CD4-positive, alpha-beta T cell treated with Interleukin-15 for 1 hour (primary cell): ENCODE data around the gene PRKG2.

ENCODE experiments used
- DNase-seq: peaks from one replicate; pipeline ENCODE4 v3.0.0-alpha.2; 2020

Gene PRKG2

DNA sequence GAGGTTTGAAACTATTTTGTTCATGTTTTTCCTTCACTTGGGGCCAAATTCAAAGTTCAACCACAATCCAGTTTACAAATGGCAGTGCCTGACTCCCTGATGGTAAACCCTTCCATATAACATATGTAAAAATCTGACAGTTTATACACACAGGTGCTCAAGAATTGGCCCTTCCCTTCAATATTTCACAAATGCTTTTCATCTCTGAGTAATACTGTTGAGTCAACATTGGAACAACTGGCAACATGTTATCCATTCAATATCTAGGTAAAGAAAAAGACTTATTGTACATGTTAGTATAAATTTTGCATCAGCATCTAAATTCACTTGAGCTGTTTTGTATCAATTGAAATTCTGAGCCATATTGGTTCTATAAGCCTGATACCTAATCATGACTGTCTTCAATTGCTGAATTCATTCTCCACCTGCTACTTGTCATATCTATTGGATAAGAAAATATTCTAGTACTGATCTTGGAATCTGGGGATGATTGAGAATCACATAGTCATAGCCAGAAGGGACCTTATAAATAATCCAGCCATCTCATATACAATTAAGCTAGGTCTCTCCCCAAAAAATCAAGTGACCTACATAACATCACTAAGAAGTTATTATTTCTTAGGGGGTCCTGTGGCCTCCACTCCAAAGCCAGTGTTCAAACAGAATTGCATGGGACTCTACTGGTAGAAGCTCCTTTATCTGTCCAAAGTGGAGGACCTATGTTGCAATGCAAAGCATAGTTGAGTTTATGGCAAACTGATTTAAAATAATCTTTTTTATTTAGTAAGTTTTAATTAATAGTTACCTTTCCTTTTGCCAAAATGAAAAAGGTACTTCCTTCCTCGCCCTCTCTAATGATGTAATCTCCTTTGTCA lies 61.9 kb downstream of the PRKG2 start:
- no peak for DNase-seq

DNA sequence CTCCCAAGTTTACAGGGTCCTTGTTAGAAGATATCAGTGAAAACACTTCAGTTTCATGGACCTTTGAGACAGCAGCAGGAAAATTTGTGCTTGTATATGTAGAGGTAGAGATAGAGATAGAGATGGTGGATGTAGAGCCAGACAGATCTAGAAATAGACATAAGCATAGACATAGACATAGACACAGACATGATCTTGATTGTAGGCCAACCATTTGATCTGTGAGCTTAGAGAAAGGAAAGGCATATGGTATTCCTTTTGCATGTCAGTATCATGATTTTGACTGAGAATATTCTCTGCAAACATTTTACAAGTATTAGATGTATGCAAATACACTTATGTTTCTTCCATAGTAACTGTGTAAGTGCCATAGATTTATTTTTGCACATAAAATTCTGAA lies 65.0 kb downstream of the PRKG2 start:
- no peak for DNase-seq

DNA sequence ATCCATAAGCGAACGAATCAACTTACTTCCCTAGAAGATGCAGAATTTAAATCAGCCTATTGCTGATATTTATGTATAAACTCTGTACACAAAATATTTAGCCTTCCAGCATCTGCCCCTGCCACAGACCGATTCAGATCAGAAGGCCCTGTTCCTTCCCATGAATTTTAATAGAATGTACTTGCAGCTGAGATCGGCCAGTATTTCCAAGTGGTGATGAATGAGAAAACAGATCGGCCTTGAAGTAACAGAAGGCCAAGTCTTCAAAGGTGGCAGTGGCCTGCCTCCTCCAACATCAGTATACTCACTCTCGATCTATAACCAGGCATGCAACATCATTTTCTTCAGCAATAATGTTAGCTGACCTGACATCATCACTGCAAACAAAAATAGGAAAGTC lies 66.4 kb downstream of the PRKG2 start:
- DNase-seq: no peak

DNA sequence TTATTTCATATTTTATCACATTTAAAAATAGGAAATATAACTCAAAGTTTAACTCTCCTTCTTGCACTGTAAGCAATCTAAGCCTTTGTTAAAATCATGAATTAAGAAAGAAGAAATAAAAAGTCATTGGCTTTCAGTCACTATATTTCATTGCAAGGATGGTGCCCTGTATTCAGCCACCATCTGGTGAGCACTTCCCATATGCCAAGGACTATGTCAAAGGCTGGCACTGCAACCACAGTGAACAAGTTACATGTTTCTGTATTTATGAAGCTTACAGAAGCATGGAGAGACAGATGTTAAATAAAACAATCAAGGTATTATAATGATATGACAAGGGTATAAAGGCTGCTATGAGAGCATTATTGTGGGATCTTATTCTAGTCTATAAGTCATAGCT lies 68.6 kb downstream of the PRKG2 start:
- DNase-seq: no peak

DNA sequence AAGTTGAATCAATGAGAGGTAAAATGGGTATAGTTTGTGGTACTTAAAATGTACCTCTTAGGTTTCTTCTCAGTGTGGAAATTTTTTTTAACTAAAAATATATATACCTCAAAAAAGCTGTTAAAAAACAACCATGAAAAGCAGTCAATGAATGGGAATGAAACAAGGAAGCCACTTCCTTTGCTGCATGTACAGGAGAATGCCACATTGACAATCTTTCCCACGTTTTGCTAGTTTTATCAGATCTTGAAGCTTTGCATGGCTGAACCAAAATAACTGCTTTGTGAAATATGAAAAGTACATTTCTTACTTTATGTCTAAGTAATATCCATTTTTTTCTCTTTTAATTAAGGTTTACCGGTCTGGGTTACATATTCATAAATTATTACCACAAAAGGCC lies 71.8 kb downstream of the PRKG2 start:
- DNase-seq: no peak

DNA sequence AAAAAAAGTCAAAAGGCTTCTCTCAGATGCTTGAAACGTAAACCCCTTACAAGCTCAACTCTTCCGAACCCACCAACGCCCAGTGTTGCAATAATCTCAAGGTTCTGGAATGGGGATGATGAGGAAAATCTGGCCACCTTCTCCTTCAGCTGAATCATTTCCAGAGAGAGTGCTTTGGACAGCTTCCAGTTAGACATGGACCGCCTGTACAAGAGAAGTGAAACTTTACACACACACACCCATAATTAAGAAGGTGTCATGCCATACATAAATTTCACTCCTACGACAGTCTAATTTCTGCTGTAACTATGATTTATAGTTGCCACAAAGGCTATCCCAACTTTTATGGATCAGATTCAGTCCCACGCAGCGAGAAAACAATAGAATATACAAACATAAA lies 72.3 kb downstream of the PRKG2 start:
- DNase-seq: no peak

DNA sequence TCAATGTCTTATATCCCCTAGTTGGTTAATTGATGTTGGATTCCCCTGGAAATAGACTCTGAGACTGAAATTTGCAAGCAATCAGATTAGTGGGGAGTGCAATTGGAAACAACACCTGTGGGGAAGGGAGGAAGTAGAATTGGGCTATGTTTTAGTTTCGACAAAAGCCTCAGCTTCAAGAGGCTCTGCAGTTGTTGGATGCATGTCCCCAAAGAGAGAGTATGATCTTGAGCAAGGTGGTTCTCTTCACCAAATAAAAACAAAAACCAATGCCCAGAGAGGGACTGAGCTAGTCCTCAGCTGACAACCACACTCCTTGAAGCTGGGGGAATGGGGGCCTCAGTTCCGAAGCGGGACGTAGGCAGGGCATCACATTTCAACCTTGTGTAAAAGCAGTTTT lies 77.1 kb downstream of the PRKG2 start:
- DNase-seq: no peak

DNA sequence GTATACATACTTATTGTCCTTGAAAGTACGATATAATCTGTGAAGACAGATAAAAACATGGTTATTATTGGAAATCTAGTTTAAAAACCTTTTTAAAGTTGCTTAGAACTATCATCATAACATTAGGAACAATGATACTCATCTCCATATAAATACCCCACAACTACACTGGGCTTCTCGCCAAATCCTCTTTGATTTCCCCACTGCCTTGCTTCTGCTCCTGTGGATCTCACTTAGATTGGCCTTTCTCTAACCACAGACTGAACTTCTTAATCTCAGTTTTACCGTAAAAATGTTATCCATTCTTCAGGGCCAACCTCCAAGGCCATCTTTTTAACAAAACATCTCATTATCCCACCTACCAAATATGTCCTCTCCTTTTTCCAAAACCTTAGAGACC lies 77.6 kb downstream of the PRKG2 start:
- no peak for DNase-seq

DNA sequence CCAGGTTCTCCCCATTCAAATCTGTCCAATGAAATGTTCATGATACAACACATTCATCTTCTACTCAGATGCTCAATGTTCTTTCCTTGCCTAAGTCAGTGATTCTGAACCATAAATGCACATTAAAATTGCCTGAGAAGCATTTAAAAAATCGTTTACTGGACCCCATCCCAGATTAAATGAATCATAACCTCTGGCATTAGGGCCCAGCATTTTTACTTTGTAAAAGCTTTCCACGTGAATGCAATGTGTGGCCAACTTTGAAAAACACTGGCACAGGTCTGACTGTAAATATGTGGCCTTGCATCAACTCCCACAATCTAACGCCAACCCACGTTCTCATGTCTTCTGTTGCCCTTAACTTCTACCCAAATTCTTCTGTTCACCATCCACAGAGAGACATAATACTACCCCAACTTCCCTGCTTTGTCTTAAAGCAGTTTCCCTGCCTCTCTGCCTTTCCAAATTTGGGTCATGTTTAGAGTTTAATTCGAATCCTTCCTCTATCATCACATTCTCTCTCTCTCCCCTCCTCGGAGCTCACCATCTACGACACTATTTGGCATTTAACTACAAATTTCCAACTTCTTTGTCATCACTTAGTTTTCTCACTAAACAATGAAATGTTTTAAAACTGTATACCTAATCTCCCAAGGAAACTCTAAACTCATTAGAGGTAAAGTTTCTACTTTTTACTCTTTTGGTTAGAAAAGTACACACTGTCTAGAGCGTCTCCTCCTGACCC lies 78.7 kb downstream of the PRKG2 start:
- no peak for DNase-seq

DNA sequence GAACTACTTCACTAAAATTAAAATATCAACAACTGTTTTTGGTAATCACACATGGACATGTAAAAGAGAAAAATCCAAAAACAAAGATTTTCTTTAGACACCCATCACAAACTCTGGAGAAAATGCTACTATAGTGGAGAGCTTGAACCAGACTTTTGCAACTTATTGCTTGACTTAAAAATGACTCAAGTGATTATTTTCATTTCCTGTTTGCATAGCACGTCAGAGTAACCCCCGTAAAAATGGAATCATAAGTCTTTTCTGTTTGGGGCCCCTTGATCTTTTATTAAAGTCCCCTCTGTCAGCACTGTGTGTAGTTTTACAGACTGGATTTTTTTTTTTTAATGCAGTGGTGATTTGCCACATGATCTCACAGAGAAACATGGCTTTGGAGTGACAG lies 79.5 kb downstream of the PRKG2 start:
- DNase-seq: no peak

DNA sequence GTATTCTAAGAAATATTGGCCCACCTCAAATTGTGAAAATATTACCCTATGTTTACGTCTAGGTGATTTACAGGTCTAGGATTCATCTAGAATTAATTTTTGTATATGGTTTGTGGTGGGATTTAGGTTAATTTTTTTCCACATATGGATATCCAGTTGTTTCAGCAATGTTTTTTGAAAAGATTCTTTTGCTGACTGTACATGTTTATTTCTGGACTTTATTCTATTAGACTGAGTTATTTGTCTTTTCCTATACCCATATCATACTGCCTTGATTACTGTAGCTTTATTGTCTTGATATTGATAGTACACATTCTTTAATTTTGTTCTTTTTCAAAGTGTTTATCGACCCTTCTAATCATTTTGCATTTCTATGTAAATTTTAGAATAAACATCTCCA lies 83.5 kb downstream of the PRKG2 start:
- DNase-seq: no peak

DNA sequence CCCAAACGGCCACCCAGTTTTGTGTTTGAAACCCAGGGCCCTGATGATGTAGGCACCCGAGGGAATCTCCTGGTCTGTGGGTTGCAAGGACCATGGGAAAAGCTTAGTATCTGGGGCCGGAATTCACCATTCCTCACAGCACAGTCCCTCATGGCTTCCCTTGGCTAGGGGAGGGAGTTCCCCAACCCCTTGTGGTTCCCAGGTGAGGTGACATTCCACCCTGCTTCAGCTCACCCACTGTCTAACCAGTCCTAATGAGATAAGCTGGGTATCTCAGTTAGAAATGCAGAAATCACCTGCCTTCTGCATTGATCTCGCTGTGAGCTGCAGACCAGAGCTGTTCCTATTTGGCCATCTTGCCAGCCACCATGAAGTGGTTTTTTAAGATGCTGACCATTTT lies 84.0 kb downstream of the PRKG2 start:
- no peak for DNase-seq

DNA sequence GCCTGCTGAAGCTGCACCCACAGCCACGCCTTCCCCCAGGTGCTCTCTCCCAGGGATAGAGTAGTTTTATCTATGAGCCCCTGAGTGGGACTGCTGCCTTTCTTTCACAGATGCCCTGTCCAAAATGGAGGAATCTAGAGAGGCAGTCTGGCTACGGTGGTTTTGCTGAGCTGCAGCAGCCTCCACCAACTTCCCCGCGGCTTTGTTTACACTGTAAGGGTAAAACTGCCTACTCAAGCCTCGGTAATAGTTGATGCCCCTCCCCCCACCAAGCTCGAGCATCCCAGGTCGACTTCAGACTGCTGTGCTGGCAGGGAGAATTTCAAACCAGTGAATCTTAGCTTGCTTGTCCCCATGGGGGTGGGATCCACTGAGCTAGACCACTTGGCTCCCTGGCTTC lies 84.5 kb downstream of the PRKG2 start:
- no peak for DNase-seq

DNA sequence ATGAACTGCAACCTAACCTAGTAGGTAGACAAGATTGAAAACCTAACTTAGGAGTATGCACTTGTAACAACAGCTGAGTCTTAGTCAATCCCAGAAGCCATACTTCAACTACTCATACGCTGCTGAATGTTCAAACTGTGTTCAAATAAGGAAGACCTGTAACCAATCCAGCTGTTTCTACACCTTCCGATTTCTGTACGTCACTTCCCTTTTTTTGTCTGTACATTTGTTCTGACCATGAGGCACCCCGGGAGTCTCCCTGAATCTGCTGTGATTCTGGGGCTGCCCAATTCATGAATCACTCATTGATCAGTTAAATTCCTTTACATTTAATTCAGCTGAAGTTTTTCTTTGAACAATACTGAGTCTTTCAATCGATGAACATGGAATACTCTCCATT lies 95.0 kb downstream of the PRKG2 start:
- DNase-seq: no peak

DNA sequence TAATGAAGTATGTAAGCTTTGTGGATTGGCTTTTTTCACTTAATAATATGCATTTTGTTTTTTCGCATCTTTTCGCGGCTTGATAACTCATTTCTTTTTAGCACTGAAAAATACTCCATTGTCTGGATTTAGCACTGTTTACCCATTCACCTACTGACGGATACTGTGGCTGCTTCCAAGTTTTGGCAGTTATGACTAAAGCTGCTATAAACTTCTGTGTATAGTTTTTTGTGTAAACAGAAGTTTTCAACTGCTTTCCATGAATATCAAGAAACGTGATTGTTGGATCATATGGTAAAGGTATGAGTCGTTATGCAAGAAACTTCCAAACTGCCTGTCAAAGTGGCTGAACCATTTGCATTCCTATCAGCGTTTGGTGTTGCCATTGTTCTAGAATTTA lies 96.9 kb downstream of the PRKG2 start:
- DNase-seq: no peak

DNA sequence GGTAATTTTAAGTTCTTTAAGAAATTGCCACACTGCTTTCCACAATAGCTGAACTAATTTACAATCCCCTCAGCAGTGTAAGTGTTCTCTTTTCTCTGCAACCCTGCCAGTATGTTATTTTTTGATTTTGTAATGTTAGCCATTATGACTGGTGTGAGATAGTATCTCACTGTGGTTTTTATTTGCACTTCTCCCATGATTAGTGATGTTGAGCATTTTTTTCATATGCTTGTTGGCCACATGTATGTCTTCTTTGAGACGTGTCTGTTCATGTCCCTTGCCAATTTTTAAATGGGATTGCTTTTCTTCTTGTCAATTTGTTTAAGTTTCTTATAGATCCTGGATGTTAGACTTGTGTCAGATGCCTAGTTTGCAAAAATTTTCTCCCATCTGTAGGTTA lies 98.5 kb downstream of the PRKG2 start:
- no peak for DNase-seq

DNA sequence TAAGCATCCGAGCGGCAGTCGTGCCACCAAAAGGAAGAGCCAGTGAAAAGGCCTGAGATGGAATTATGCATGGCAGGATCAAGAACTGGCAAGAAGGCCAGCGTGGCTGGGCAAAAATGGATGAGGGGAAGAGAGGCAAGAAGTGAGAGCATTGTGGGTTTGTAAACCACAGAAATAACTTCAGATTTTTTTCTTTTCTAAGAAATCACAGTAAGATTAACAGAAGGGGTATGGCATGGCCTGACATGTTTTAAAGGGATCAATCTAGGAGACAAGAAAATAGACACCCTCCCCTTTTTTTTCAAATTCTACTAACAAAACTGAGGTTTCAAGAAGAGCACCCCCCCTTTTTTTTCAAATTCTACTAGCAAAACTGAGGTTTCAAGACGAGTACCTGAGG lies 102.0 kb downstream of the PRKG2 start:
- DNase-seq: no peak

DNA sequence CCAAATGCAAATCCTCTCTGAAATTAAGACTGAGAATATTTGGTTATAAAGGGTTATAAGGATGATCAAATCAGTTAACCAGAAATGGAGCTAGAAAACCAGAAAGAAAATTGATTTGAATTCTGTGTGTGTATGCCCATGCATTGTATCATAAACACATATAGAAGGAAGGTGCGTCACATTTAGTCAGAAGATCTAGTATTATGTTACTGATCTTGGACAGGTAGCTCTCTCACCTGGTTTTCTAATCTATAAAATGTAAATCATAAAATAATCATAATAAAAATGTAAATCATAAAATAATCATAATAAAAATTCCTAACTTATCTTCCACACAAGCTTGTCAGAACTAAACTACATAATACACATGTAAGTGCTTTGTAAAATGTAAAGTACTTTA lies 105.7 kb downstream of the PRKG2 start:
- no peak for DNase-seq

DNA sequence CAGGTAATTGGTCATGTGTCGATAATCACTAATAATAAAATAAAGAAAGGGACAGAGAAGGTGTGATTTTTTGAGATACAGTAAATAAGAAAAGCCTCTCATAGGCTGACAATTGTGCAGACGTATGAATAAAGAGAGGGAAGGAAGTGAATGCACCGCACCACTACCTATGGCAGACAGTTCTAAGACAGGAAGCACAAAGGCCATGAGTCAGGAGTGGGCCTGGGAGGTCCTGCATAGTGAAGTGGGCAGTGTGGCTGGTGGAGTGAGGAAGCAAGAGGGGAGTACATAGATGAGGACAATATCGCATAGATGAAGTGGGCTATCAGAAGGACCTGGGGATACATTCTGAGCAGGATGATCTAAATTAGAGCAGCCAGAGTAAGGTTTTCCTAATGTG lies 108.9 kb downstream of the PRKG2 start:
- no peak for DNase-seq

DNA sequence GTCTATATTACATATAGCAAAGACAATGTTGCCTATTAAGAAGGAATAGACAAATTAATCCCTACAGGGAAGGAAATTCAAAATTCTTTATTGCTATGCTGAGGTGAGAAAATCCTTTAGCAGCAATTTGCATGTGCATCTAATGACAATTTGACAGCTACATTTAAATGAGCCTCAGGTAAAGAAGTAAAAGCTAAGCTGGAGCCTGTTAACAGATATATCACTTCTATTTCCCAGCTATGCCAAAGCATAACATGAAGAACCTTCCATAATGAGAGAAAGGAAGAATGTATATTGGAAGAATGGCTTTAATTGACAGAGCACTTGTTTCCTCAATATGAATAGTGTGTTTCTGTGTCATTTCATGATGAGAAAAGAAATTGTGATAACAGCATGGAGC lies 112.9 kb downstream of the PRKG2 start:
- DNase-seq: no peak

DNA sequence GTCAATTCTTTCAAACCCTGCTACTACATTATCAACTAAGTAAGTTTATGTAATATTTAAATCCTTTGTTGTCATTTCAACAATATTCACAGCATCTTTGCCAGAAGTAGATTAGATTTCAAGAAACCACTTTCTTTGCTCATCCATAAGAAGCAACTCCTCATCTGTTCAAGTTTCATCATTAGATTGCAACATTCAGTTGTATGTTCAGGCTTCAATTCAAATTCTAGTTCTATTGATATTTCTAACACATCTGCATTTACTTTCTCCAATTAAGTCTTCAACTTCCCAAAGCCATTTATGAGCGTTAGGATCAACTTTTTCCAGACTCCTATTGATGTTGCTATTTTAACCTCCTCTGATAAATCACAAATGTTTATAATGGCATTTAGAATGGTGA lies 118.5 kb downstream of the PRKG2 start:
- no peak for DNase-seq

DNA sequence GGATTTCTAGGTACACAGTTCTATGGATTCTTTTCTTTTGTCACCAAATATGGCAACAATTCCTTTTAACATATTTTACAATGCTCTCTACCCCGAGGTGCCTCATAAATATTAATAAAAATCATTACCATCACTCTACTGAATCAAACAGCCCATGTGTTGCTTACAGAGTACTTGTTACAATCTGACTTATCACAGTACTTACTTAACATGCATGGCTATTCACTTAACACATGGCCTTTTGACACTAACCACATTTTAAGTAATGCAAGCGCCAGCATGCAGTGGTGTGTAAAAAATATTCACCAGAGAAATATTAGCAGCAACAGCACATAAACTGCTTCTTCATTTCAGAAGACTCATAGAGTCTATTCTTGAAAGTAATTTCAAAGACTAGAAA lies 119.6 kb downstream of the PRKG2 start:
- no peak for DNase-seq

DNA sequence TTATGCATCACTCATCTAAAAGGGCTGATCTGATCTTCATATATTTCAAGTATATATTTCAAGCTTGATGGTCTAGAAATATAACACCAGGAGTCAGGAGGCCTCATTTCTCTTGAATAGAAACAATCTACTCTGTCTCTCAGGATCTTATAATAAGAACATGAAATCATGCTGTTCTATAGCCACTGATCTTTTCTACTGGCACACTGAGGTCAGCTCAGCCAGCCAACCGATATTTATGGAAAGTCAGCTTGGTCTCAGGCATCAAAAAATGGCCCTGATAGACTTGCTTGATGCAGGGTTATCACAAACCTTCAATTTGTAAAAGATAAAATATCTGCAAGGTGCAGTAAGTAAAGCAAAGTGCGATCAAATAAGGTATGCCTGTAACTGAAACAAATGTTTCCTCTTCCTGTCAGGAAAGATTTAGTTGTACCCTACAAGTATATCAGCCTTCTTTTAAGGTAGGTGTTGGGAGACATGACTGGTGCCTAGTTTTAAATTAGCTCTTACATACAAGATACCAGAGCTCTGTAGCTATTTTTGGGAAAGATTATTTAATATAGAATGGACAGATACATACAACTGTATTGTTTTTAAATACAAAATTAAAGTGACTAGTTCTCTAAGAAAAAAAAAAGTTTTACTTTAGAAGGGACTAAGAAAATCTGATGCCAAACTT lies 121.2 kb downstream of the PRKG2 start:
- DNase-seq: no peak

DNA sequence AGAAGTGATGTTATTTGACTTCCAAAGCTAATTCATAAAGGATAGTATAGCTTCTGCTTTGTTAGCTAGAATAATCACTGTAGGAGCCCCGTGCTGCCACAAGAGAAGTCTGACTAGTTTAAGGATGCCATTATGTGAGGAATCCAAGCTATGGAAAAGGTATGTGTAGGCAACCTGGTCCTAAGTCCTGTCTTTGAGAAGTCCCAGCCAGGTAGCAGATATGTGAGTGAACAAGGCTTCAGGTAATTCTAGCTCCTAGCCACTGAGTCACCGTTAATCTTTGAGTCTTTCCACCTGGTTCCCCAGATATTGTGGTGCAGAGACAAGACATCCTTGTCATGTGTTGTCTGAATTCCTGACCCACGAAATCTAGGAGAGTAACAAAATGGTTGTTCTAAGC lies 129.0 kb downstream of the PRKG2 start:
- no peak for DNase-seq
